GM12878 (cell line): ENCODE results near the gene PITPNM1. TPM values are rescaled to one million over a fixed set of nuclear protein-coding genes. Genes with fewer than 3 reads are reported as not detected.

ENCODE experiments used
- ATAC-seq: fragments of 200-7000 bp; cut with Tn5 transposase; 3 replicates; pipeline ENCODE4 v1.9.1; 2020; ENCODE audit warnings: mild to moderate bottlenecking, moderate library complexity
- BruUV-seq: library from RNA; stranded (reverse); fragments of 400-500 nt; replicated peaks from 2 replicates; lab custom pipeline; 2021; lab: Mats Ljungman, UMichigan
- CTCF ChIA-PET: fragments of 300-600 bp; sonication (Branson Sonifier 250); formaldehyde crosslinking; extraction: SDS; loops from one replicate; lab custom pipeline; 2021; ENCODE audit warnings: inconsistent platforms; lab: Yijun Ruan, JAX
- POLR2A ChIA-PET: fragments of 350-600 bp; formaldehyde crosslinking; extraction: SDS; loops from one replicate; lab custom pipeline; 2021; ENCODE audit warnings: inconsistent platforms; lab: Charles Lee
- RAD21 ChIA-PET: fragments of 300-600 bp; sonication (Branson Sonifier 250); formaldehyde crosslinking; loops from one replicate; lab custom pipeline; 2023; ENCODE audit warnings: antibody characterized with exemption; ENCODE audit not compliant: unreplicated experiment; lab: Charles Lee
- SMC1A ChIA-PET: fragments of 300-600 bp; sonication (Branson Sonifier 250); formaldehyde crosslinking; loops from one replicate; lab custom pipeline; 2023; ENCODE audit not compliant: unreplicated experiment, uncharacterized antibody; lab: Charles Lee
- DNase-seq: peaks from one replicate; pipeline ENCODE4 v3.0.0-alpha.2; 2011; ENCODE audit warnings: low read depth, low spot score
- FAIRE-seq: peaks from 3 replicates; lab custom pipeline; 2011; peaks lifted over from hg19 to GRCh38; lab: Jason Lieb, UNC
- H2AFZ ChIP-seq: 2 replicates; pipeline ENCODE4 v1.6.0; 2011; ENCODE audit warnings: low read depth, low read length, control low read depth; ENCODE audit not compliant: control insufficient read depth
- H3K27ac ChIP-seq: 2 replicates; pipeline ENCODE4 v1.5.1; 2011; ENCODE audit warnings: control low read depth; ENCODE audit not compliant: control insufficient read depth, insufficient read depth
- H3K27me3 ChIP-seq, 2 experiments: replicated peaks in 1 of 2; 2 replicates each; pipeline versions ENCODE4 v1.6.0 to v1.6.1; 2011; ENCODE audit warnings: low read length in 1 of 2; ENCODE audit not compliant: control insufficient read depth in 2 of 2, insufficient read depth in 2 of 2
- H3K36me3 ChIP-seq, 2 experiments: 2 replicates each; pipeline ENCODE4 v1.5.1; 2011; ENCODE audit warnings: low read length in 1 of 2; ENCODE audit not compliant: control insufficient read depth in 2 of 2, insufficient read depth in 2 of 2
- H3K4me1 ChIP-seq: 2 replicates; pipeline ENCODE4 v1.6.1; 2011; ENCODE audit warnings: mild to moderate bottlenecking, low read length, moderate library complexity, mixed read lengths; ENCODE audit not compliant: control insufficient read depth, insufficient read depth
- H3K4me2 ChIP-seq: 2 replicates; pipeline ENCODE4 v1.6.0; 2011; ENCODE audit warnings: control low read depth; ENCODE audit not compliant: control insufficient read depth, insufficient read depth
- H3K4me3 ChIP-seq: fragments of 200-600 bp; sonication (generic); 2 replicates; pipeline ENCODE4 v1.5.1; 2016
- H3K79me2 ChIP-seq: 2 replicates; pipeline ENCODE4 v1.6.0; 2011; ENCODE audit warnings: low read length; ENCODE audit not compliant: control insufficient read depth, insufficient read depth
- H3K9ac ChIP-seq: 2 replicates; pipeline ENCODE4 v1.8.0; 2011; ENCODE audit warnings: low read length, control low read depth, mixed read lengths; ENCODE audit not compliant: control insufficient read depth, insufficient read depth
- H3K9me3 ChIP-seq: replicated peaks from 3 replicates; pipeline ENCODE4 v1.5.1; 2011; ENCODE audit warnings: mild to moderate bottlenecking, low read length; ENCODE audit not compliant: control insufficient read depth, insufficient read depth
- H4K20me1 ChIP-seq: 2 replicates; pipeline ENCODE4 v1.6.0; 2011; ENCODE audit not compliant: control insufficient read depth, insufficient read depth
- YY1 ChIP-seq: IDR thresholded peaks from 2 replicates; pipeline ENCODE4 v1.6.1; 2011; ENCODE audit warnings: low read depth, mild to moderate bottlenecking, low read length
- WGBS: methylation state at CpG from one replicate; pipeline ENCODE4 v1.1.6; 2016; ENCODE audit warnings: low lambda C conversion rate; ENCODE audit not compliant: insufficient replicate concordance, insufficient coverage; ENCODE audit errors: missing lambda C conversion rate; 5-methylcytosine and 5-hydroxymethylcytosine counted together
- in situ Hi-C: fragments of 300-500 bp; cut with MboI; formaldehyde crosslinking; loops from 9 replicates; pipeline ENCODE4 v1.14.3; 2018; ENCODE audit warnings: mixed read lengths
- intact Hi-C: fragments of 100-400 bp; cut with micrococcal nuclease; formaldehyde crosslinking; loops from one replicate; pipeline ENCODE4 v1.14.2; 2022; ENCODE audit not compliant: unreplicated experiment
- polyA plus RNA-seq, 11 experiments: library from polyadenylated mRNA; depleted of rRNA in 4 of 11; unstranded in 6 of 11; stranded (reverse) in 5 of 11; fragments of >200 nt; fragmentation: Nextera tagmentation in 4 of 11; fragmentation: Illumina TruSeq in 1 of 11; extraction: Ambion mirVana in 4 of 11; extraction: Trizol in 1 of 11; gene quantifications; 1 replicate in 1 of 11; 2 replicates in 10 of 11; pipeline versions ENCODE4 v1.2.1 to v1.2.3, GENCODE V29; 2011 to 2016; ENCODE audit warnings: inconsistent platforms in 2 of 11, missing spikeins in 2 of 11, low read depth in 1 of 11
- total RNA-seq, 4 experiments: library from RNA; depleted of rRNA in 3 of 4; stranded (reverse); fragments of >200 nt in 3 of 4; fragmentation: Illumina TruSeq in 1 of 4; extraction: Trizol in 1 of 4; gene quantifications; 2 replicates each; pipeline versions ENCODE4 v1.2.1 to v1.2.3, GENCODE V29; 2013 to 2021
- TF ChIP-seq, protein P1 (sequence below): fragments of 450-650 bp; IDR thresholded peaks from 2 replicates; pipeline ENCODE4 v1.6.1; 2016; ENCODE audit warnings: mild to moderate bottlenecking

PITPNM1 gene
- total and polyA plus RNA-seq, 10 of the 15 experiments (the other 5 are each of a cell fraction or from before 2014, with no cell fraction given), result 0.11 to 56.8 (median 16.5) TPM

- intact Hi-C loops, result loop anchor here (10.0 kb wide), 1 partner anchor 225 kb away; the partner anchor contains the start of gene GRK2
- ChIA-PET RAD21 (interaction anchor here (1.0 kb wide), 1 partner anchor 88 kb away, joined by 3 read pairs; the partner anchor contains the start of gene PPP1CA), SMC1A (no interaction called here), POLR2A (interaction anchor here (0.7 to 1.2 kb wide), 3 partner anchors 12 to 89 kb away, joined by 3 read pairs; partner anchors contain the start of gene PPP1CA), CTCF (interaction anchor here (1.3 kb wide), 1 partner anchor 145 kb away, joined by 3 read pairs; no protein-coding TSS in a partner anchor)
- FAIRE-seq, result no peak
- WGBS, result 83% methylated on average over 23 of the region's 23 CpGs
- Histone ChIP-seq H2AFZ (no peak overlapping the region), H4K20me1 (no peaks in the 10 kb centered on the region; the same call in 1 of the 2 replicates), H3K27me3 (no peaks in the 10 kb centered on the region), H3K4me2 (no peak overlapping the region), H3K9me3 (no peaks in the 10 kb centered on the region), H3K27ac (no peak overlapping the region), H3K9ac (no peak overlapping the region), H3K4me3 (no peak overlapping the region), H3K36me3 (peaks cover 4 to 25% of the 10 kb centered on the region in 2 experiments; a peak in 3 of 4 replicates), H3K79me2 (peaks cover 15% of the 10 kb centered on the region), H3K4me1 (peaks cover 27% of the 10 kb centered on the region)
- DNase-seq, result no peak
- TF ChIP-seq, protein P1, sequence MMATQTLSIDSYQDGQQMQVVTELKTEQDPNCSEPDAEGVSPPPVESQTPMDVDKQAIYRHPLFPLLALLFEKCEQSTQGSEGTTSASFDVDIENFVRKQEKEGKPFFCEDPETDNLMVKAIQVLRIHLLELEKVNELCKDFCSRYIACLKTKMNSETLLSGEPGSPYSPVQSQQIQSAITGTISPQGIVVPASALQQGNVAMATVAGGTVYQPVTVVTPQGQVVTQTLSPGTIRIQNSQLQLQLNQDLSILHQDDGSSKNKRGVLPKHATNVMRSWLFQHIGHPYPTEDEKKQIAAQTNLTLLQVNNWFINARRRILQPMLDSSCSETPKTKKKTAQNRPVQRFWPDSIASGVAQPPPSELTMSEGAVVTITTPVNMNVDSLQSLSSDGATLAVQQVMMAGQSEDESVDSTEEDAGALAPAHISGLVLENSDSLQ, result peak; percentile 16; the same call in 1 of the 2 replicates
- TF ChIP-seq YY1, result no peak
- BruUV-seq, result TSS peak; percentile 79
- in situ Hi-C loops, result no loop called here
- ATAC-seq, result no peak
Measured at GRCh38 chr11:67489885-67490726, 15.1 kb downstream of the PITPNM1 start.
